Activated CD4-positive, alpha-beta T cell treated with anti-CD3 and anti-CD28 coated beads for 1 hour (primary cell): ENCODE measurements around the gene HERPUD1.
"Not testable (repeated sequence)": the region's sequence is repeated elsewhere in the genome, so short reads cannot be mapped to it uniquely, and the experiment has no call there.

Experiments used
- DNase-seq: peaks from one replicate; pipeline ENCODE4 v3.0.0-alpha.2; 2020

Gene HERPUD1

GRCh38 chr16:56911771-56912571 is 20.0 kb upstream of the HERPUD1 start:
- DNase-seq, result no peak

- no peak for DNase-seq
Observed at GRCh38 chr16:56912746-56913708, 18.9 kb upstream of the HERPUD1 start.

- DNase-seq, result no peak
Observed at GRCh38 chr16:56914896-56915295, 17.0 kb upstream of the HERPUD1 start.

GRCh38 chr16:56915336-56916119 is 16.4 kb upstream of the HERPUD1 start:
- no peak for DNase-seq

GRCh38 chr16:56916571-56917403 is 15.2 kb upstream of the HERPUD1 start:
- DNase-seq, result no peak

GRCh38 chr16:56918467-56919012 is 13.4 kb upstream of the HERPUD1 start:
- no peak for DNase-seq

- no peak for DNase-seq
Observed at GRCh38 chr16:56919099-56919800, 12.7 kb upstream of the HERPUD1 start.

GRCh38 chr16:56921571-56921970 is 10.4 kb upstream of the HERPUD1 start:
- DNase-seq, result no peak

- no peak for DNase-seq
Observed at GRCh38 chr16:56923481-56924091, 8.4 kb upstream of the HERPUD1 start.

- DNase-seq, result no peak
Observed at GRCh38 chr16:56927471-56927870, 4.5 kb upstream of the HERPUD1 start.

- no peak for DNase-seq
Observed at GRCh38 chr16:56929639-56930038, 2.3 kb upstream of the HERPUD1 start.

GRCh38 chr16:56930486-56931270 is 1.3 kb upstream of the HERPUD1 start:
- no peak for DNase-seq

GRCh38 chr16:56931271-56931891 is 561 bp upstream of the HERPUD1 start:
- DNase-seq, result no peak

- DNase-seq, result peak; percentile 15
Observed at GRCh38 chr16:56932721-56933619, 1.0 kb downstream of the HERPUD1 start.

- no peak for DNase-seq
Observed at GRCh38 chr16:56933828-56934598, 2.1 kb downstream of the HERPUD1 start.

- DNase-seq, result not testable (repeated sequence)
Observed at GRCh38 chr16:56934599-56935145, 2.7 kb downstream of the HERPUD1 start.

GRCh38 chr16:56935201-56935600 is 3.3 kb downstream of the HERPUD1 start:
- no peak for DNase-seq
